GM23338 (cell line): ENCODE results near the gene NDRG2.

Experiments
- CREB1 ChIP-seq: fragments of 250-450 bp; sonication (Bioruptor Pico); IDR thresholded peaks from 2 replicates; pipeline ENCODE4 v1.5.0; 2020; ENCODE audit warnings: low read depth, mild to moderate bottlenecking, moderate library complexity
- EZH2 ChIP-seq: fragments of 200-600 bp; sonication (generic); IDR thresholded peaks from one replicate; pipeline ENCODE4 v1.8.0; 2017; ENCODE audit warnings: antibody characterized with exemption, mild to moderate bottlenecking, low read depth; ENCODE audit not compliant: unreplicated experiment
- EZH2phosphoT487 ChIP-seq: fragments of 200-600 bp; sonication (generic); IDR thresholded peaks from one replicate; pipeline ENCODE4 v1.8.1; 2018; ENCODE audit warnings: antibody characterized with exemption; ENCODE audit not compliant: unreplicated experiment
- JUNB ChIP-seq: IDR thresholded peaks from one replicate; pipeline ENCODE4 v1.6.1; 2016; ENCODE audit warnings: antibody characterized with exemption; ENCODE audit not compliant: unreplicated experiment
- POLR2AphosphoS5 ChIP-seq: IDR thresholded peaks from 2 replicates; pipeline ENCODE4 v1.6.1; 2016; ENCODE audit warnings: antibody characterized with exemption, low read depth
- ZNF331 ChIP-seq: fragments of 250-450 bp; sonication (Bioruptor Pico); IDR thresholded peaks from 2 replicates; pipeline ENCODE4 v1.5.0; 2020; ENCODE audit warnings: low read depth, mild to moderate bottlenecking, moderate library complexity
- TF ChIP-seq, protein P1 (sequence below), 2 experiments: fragments of 200-600 bp in 1 of 2; sonication (generic) in 1 of 2; conservative IDR thresholded peaks; 2 replicates each; pipeline versions ENCODE4 v1.5.1 to v1.6.1; 2016 to 2017; ENCODE audit warnings: antibody characterized with exemption in 2 of 2, low read depth in 2 of 2, mild to moderate bottlenecking in 2 of 2, moderate library complexity in 1 of 2
- TF ChIP-seq, protein P2 (sequence below): IDR thresholded peaks from one replicate; pipeline ENCODE4 v1.6.1; 2018; ENCODE audit warnings: antibody characterized with exemption; ENCODE audit not compliant: unreplicated experiment

DNA sequence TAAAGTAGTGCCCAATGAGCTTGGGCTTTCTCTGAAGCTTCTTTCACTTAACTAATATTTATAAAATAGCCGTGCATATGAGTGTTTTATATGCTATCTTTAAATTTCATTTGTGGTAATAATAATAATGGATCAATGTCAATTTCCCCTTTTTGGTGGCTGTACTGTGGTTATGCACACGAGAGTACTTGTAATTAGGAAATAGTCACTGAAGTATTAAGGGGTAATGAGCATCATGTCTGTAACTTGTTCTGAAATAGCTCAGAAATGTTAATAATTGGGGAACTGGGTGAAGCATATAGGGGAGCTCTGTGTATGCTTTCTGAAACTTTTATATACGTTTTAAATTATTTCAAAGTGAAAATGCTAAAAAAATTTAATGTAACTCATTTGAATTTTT is 25.7 kb upstream of the NDRG2 start:
- TF ChIP-seq EZH2, result no peak
- TF ChIP-seq, protein P1, sequence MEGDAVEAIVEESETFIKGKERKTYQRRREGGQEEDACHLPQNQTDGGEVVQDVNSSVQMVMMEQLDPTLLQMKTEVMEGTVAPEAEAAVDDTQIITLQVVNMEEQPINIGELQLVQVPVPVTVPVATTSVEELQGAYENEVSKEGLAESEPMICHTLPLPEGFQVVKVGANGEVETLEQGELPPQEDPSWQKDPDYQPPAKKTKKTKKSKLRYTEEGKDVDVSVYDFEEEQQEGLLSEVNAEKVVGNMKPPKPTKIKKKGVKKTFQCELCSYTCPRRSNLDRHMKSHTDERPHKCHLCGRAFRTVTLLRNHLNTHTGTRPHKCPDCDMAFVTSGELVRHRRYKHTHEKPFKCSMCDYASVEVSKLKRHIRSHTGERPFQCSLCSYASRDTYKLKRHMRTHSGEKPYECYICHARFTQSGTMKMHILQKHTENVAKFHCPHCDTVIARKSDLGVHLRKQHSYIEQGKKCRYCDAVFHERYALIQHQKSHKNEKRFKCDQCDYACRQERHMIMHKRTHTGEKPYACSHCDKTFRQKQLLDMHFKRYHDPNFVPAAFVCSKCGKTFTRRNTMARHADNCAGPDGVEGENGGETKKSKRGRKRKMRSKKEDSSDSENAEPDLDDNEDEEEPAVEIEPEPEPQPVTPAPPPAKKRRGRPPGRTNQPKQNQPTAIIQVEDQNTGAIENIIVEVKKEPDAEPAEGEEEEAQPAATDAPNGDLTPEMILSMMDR (conservative IDR thresholded peaks at IDR 0.05; ENCODE audit: low read depth in 2 of 2), result no peak
- no peak for TF ChIP-seq JUNB
- TF ChIP-seq EZH2phosphoT487, result no peak
- TF ChIP-seq ZNF331 (CRISPR knock-in tag), result no peak
- TF ChIP-seq, protein P2, sequence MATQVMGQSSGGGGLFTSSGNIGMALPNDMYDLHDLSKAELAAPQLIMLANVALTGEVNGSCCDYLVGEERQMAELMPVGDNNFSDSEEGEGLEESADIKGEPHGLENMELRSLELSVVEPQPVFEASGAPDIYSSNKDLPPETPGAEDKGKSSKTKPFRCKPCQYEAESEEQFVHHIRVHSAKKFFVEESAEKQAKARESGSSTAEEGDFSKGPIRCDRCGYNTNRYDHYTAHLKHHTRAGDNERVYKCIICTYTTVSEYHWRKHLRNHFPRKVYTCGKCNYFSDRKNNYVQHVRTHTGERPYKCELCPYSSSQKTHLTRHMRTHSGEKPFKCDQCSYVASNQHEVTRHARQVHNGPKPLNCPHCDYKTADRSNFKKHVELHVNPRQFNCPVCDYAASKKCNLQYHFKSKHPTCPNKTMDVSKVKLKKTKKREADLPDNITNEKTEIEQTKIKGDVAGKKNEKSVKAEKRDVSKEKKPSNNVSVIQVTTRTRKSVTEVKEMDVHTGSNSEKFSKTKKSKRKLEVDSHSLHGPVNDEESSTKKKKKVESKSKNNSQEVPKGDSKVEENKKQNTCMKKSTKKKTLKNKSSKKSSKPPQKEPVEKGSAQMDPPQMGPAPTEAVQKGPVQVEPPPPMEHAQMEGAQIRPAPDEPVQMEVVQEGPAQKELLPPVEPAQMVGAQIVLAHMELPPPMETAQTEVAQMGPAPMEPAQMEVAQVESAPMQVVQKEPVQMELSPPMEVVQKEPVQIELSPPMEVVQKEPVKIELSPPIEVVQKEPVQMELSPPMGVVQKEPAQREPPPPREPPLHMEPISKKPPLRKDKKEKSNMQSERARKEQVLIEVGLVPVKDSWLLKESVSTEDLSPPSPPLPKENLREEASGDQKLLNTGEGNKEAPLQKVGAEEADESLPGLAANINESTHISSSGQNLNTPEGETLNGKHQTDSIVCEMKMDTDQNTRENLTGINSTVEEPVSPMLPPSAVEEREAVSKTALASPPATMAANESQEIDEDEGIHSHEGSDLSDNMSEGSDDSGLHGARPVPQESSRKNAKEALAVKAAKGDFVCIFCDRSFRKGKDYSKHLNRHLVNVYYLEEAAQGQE, result no peak
- no peak for TF ChIP-seq POLR2AphosphoS5
- TF ChIP-seq CREB1 (CRISPR knock-in tag), result no peak
